RKO (cell line): Measurements from ENCODE around the gene CARD11.

ENCODE experiments used
- DNase-seq: peaks from one replicate; pipeline ENCODE4 v3.0.0-alpha.2; 2016; ENCODE audit warnings: low spot score

CARD11 gene

GRCh38 chr7:2982401-2982800 lies 61.3 kb downstream of the CARD11 start:
- DNase-seq, result no peak

DNA sequence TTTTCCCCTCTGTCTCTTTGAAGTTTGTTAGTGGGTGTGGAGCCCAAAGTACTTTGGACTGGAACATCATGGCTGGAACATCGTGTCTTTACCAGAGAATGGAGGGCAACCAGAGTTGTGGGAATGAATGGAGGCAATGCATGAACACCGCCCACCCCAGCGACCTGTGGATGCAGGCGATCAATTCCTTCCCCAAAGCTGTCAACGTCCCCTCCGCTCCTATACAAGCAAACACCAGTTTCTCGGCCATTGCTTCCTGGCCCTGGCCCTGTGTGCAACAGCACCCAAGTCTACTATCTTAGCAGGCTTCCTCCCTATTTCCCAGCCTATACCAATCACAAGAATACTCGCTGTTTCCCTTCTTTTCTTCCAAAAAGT lies 62.6 kb downstream of the CARD11 start:
- DNase-seq, result no peak

GRCh38 chr7:2980401-2981102 lies 63.1 kb downstream of the CARD11 start:
- DNase-seq, result no peak

GRCh38 chr7:2979951-2980350 lies 63.7 kb downstream of the CARD11 start:
- no peak for DNase-seq

DNA sequence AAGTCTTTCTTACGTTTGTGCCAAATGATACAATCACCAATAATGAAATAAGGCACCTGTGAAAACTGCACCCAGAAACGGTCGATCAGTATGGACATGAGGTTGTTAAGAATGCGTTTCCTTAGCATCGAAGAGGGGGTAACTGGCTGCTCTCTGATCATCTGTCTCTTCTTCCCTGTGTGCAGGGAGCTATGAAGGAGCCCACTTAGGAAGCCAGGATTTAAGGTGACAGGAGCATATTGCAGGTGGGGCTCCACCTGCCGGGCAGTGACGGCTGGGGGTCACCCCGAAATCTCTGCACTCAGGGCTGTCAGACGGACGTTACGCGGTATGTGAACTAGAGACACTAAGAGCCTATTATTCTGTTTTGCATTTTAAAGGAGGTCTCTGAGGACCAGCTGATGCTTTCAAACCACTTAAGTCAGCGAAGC lies 64.5 kb downstream of the CARD11 start:
- no peak for DNase-seq

GRCh38 chr7:2978408-2978807 lies 65.3 kb downstream of the CARD11 start:
- DNase-seq, result no peak

DNA sequence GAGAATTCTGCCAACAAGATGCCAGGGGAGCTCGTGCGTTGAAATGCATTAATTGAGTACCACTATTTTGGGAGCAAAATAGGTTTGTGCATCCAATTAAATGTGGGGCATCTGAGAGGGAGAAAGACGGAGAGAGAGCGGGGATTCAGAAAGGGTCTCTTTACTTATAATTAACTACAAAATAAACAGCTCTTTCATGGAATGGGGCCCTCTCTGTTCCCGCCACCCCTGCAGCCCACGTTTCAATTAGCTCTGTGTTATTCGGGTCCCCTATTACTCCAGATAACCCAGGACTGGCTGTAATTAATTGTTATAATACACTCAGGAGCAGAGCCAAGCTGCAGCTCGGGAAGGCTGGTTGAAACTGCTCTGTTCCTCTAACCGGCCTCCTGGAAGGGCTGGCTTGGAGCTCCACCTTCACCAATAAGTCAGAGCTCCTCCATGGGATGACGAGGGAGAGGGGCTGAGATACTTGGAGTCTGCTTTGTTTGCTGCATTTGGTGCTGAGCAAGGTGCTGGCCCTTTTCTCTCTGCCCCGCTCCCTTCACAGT lies 67.8 kb downstream of the CARD11 start:
- no peak for DNase-seq

DNA sequence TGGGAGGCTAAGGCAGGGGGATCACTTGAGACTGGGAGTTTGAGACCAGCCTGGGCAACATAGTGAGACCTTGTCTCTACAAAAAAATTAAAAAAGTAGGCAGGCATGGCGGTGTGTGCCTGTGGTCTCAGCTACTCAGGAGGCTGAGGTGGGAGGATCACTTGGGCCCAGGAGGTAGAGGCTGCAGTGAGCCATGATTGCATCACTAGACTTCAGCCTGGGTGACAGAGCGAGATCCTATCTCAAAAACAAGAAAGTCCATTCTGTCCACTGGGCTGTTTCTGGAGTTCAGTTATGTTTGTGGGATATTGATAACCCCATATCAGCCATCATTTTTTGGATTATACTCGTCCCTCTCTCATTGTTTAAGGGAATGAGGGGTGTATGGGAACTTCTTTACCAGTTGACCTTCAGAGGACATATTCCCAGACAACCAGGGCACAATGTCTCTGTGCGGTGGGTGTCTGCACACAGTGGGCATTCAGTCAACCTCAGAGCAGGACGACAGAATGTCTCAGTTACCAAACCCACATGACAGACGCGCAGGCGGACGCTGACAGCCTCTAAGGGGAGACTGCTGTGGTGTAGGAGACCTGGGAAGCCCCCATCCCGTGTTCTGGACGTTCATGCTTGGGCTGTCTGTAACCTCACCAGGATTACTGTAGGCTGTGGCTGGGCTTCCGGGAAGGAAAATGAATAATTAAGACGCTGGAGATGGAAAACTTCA lies 69.4 kb downstream of the CARD11 start:
- no peak for DNase-seq

DNA sequence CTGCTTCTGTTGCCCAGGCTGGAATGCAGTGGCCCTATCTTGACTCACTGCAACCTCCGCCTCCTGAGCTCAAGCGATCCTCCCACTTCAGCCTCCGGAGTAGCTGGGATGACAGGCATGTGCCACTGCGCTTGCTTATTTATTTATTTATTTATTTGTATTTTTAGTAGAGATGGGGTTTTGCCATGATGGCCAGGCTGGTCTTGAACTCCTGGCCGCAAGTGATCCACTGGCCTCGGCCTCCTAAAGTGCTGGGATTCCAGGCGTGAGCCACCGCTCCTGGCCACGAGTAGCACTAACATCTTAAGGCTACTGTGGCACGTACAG lies 70.9 kb downstream of the CARD11 start:
- no peak for DNase-seq

GRCh38 chr7:2971914-2972834 lies 71.5 kb downstream of the CARD11 start:
- DNase-seq, result no peak

GRCh38 chr7:2970861-2971260 lies 72.8 kb downstream of the CARD11 start:
- no peak for DNase-seq

GRCh38 chr7:2970307-2970664 lies 73.4 kb downstream of the CARD11 start:
- DNase-seq, result no peak

DNA sequence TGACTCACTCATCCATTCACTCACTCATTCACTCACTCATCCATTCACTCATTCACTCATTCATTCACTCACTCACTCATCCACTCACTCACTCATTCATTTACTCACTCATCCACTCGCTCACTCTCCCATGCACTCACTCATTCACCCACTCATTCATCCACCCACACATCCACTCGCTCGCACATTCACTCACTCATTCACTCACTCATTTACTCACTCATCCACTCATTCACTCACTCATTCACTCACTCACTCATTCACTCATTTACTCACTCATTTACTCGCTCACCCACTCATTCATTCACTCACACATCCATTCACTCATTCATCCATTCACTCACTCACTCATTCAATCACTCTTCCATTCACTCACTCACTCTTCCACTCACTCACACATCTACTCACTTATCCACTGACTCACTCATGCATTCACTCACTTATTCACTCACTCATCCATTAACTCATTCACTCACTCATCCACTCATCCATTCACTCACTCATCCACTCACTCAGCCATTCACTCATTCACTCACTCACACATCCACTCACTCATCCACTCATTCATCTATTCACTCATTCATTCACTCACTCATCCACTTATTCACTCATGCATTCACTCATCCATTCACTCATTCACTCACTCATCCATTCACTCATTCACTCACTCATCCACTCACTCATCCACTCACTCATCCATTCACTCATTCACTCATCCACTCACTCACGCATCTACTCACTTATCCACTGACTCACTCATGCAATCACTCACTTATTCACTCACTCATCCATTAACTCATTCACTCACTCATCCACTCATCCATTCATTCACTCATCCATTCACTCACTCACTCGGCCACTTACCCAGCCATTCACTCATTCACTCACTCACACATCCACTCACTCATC lies 74.0 kb downstream of the CARD11 start:
- no peak for DNase-seq

DNA sequence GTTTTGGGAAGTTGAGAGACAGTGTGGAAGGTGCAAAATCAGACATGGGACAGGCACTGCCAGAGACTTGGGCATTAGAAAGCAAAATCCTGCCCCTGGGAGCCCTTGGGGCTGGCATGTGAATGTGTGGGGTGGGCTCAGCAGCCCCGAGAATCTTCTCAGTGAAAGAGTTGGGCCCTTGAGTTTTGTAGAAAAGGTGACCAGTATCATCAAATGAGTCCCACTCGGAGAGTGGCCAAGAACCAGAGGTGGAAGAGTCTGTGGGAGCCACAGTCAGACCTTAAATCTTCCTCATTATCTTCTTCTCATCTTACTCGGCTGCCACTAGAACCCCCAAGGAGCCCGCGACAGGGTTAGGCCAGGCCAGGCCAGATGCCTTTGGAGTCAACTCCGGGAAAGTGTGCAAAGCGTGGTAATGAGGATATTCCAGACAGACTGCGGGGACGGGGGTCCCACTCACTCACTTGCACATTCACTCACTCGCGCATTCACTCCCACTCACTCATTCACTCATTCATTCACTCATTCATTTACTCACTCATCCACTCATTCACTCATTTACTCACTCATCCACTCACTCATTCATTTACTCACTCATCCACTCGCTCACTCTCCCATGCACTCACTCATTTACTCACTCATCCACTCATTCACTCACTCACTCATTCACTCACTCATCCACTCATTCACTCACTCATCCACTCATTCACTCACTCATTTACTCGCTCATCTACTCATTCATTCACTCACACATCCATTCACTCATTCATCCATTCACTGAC lies 74.9 kb downstream of the CARD11 start:
- no peak for DNase-seq

- no peak for DNase-seq
These were observed 75.5 kb downstream of the CARD11 start for GRCh38 chr7:2968176-2968575.

- DNase-seq, result no peak
These were observed 76.0 kb downstream of the CARD11 start for GRCh38 chr7:2967705-2968104.

GRCh38 chr7:2967253-2967652 lies 76.4 kb downstream of the CARD11 start:
- no peak for DNase-seq

- no peak for DNase-seq
These were observed 77.1 kb downstream of the CARD11 start for GRCh38 chr7:2966466-2967078.

GRCh38 chr7:2965745-2966270 lies 77.9 kb downstream of the CARD11 start:
- DNase-seq, result no peak

- DNase-seq, result no peak
These were observed 78.4 kb downstream of the CARD11 start for GRCh38 chr7:2965301-2965700.
